Airway epithelial cell (primary cell): Measurements from ENCODE around the gene LRATD1. TPM values are rescaled to one million over a fixed set of nuclear protein-coding genes. Genes with fewer than 3 reads are reported as not detected.

Experiments
- total RNA-seq: library from RNA; depleted of rRNA; stranded (reverse); fragments of >200 nt; gene quantifications from 2 replicates; pipeline ENCODE4 v1.2.3, GENCODE V29; 2015

Gene LRATD1
- total RNA-seq = 44.7 and 62.1 TPM in 2 replicates

GRCh38 chr2:14632133-14632936 lies at the start of gene LRATD1:
LRATD1 (plus strand) TSS chr2:14632717; CDS start chr2:14633980, 1,263 bp downstream.

